Mucosa of descending colon (tissue), 3 donors: ENCODE measurements around the gene TCAP. TPM values are rescaled to one million over a fixed set of nuclear protein-coding genes. Genes with fewer than 3 reads are reported as not detected.
A peak's percentile ranks its signal among the peaks of the same experiment; 100 is the strongest.

ENCODE experiments used
- ATAC-seq: fragments of 200-7000 bp; cut with Tn5 transposase; one replicate; pipeline ENCODE4 v1.9.1; 2020; ENCODE audit warnings: mild to moderate bottlenecking, moderate library complexity
- DNase-seq, 3 donors: peaks; one replicate each; pipeline ENCODE4 v3.0.0-alpha.2; 2020
- H3K36me3 ChIP-seq: fragments of 200-600 bp; one replicate; pipeline ENCODE4 v1.8.0; 2021; ENCODE audit warnings: low read depth, mild to moderate bottlenecking
- H3K4me1 ChIP-seq: fragments of 200-600 bp; one replicate; pipeline ENCODE4 v1.8.0; 2021; ENCODE audit warnings: low read depth, mild to moderate bottlenecking
- H3K4me3 ChIP-seq: fragments of 200-600 bp; one replicate; pipeline ENCODE4 v1.8.0; 2021; ENCODE audit warnings: mild to moderate bottlenecking
- H3K9me3 ChIP-seq: fragments of 200-600 bp; one replicate; pipeline ENCODE4 v1.8.0; 2021; ENCODE audit warnings: mild to moderate bottlenecking
- intact Hi-C, 2 donors: fragments of 100-400 bp; cut with DNase I in 1 of 2; cut with micrococcal nuclease in 1 of 2; formaldehyde crosslinking; loops; one replicate each; pipeline versions ENCODE4 v1.11.0 to v1.11.1; 2022; cut with DNase I, micrococcal nuclease
- total RNA-seq, 3 donors: library from RNA; stranded (reverse); fragmentation: NEBNext Ultra II Directional in 2 of 3; extraction: Animal tissue kit (Norgen Biotek cat#: 25700) in 2 of 3; gene quantifications; one replicate each; pipeline versions ENCODE4 v1.2.1 to v1.2.4, GENCODE V29; 2021 to 2023
- TF ChIP-seq, protein P1 (sequence below): fragments of 200-600 bp; IDR thresholded peaks from one replicate; pipeline ENCODE4 v1.8.0; 2022; ENCODE audit warnings: antibody characterized with exemption, mild to moderate bottlenecking
- donor health status: DM: no; HTN: no; CAD: no; lungs with moderate emphysema.
- donor health status: DM: no; HTN: no; CAD: no.
- donor health status: DM: no; HTN: yes; CAD: no.

Gene TCAP
- total RNA-seq, 3 donors from 2014 or later = 0.96 to 3.4 (median 1.5) TPM

DNA sequence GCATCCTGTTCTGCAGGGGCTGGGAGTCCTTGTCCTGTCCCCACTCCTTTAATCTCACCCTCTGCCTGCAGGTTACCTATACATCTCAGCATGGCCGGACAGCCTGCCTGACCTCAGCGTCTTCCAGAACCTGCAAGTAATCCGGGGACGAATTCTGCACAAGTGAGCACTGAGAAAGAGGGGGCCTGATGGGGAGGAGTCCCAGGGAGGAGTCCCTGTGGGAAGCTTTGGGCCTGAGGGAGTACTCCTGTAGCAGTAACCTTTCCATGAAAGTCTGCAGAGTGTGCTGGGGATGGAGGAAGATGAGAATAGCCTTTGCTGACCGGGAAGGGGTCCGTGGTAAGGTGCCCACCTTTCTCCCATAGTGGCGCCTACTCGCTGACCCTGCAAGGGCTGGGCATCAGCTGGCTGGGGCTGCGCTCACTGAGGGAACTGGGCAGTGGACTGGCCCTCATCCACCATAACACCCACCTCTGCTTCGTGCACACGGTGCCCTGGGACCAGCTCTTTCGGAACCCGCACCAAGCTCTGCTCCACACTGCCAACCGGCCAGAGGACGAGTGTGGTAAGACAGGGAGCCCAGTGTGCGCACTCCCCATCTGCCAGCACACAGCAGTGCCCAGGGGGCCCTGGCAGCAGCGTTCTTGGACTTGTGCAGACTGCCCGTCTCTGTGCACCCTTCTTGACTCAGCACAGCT is 50.4 kb downstream of the TCAP start:
- Histone ChIP-seq H3K4me3 (no peak overlapping the region), H3K9me3 (no peaks in the 10 kb centered on the region), H3K4me1 (peaks cover 22% of the 10 kb centered on the region), H3K36me3 (peaks cover 4% of the 10 kb centered on the region)
- intact Hi-C loops = no loop called here
- DNase-seq = peak in 1 of 3 donors; percentile 51
- no peak for ATAC-seq
- TF ChIP-seq, protein P1, sequence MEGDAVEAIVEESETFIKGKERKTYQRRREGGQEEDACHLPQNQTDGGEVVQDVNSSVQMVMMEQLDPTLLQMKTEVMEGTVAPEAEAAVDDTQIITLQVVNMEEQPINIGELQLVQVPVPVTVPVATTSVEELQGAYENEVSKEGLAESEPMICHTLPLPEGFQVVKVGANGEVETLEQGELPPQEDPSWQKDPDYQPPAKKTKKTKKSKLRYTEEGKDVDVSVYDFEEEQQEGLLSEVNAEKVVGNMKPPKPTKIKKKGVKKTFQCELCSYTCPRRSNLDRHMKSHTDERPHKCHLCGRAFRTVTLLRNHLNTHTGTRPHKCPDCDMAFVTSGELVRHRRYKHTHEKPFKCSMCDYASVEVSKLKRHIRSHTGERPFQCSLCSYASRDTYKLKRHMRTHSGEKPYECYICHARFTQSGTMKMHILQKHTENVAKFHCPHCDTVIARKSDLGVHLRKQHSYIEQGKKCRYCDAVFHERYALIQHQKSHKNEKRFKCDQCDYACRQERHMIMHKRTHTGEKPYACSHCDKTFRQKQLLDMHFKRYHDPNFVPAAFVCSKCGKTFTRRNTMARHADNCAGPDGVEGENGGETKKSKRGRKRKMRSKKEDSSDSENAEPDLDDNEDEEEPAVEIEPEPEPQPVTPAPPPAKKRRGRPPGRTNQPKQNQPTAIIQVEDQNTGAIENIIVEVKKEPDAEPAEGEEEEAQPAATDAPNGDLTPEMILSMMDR = no peak

Other genes starting within 250 kb of the TCAP start
- 10 to 100 TPM; 23.8 to 36.4 (median 27.6) TPM for gene MED1, start 214.1 kb upstream of the TCAP start, total RNA-seq
- gene CDK12, start 203.9 kb upstream of the TCAP start, total RNA-seq = 10 to 100 TPM; 49.3 to 59.7 (median 58.4) TPM
- under 1 TPM in 1 of 3 donors, not detected in 2; 0.05 TPM for gene NEUROD2, start 57.4 kb upstream of the TCAP start, total RNA-seq
- gene PPP1R1B, start 38.4 kb upstream of the TCAP start, total RNA-seq = 100 to 1,000 TPM; 108 to 362 (median 356) TPM
- gene STARD3, start 28.2 kb upstream of the TCAP start, total RNA-seq = 10 to 100 TPM; 36.1 to 58.8 (median 57.6) TPM
- 1 to 10 TPM in 2 of 3 donors, under 1 TPM in 1; 0.23 to 2.0 (median 1.5) TPM for gene PNMT, start 3.1 kb downstream of the TCAP start, total RNA-seq
- 10 to 100 TPM; 27.7 to 74.6 (median 47.9) TPM for gene PGAP3, start 22.7 kb downstream of the TCAP start, total RNA-seq
- 100 to 1,000 TPM; 104 to 284 (median 161) TPM for gene ERBB2, start 34.7 kb downstream of the TCAP start, total RNA-seq
- gene MIEN1, start 65.2 kb downstream of the TCAP start, total RNA-seq = 10 to 100 TPM; 63.2 to 84.3 (median 67.1) TPM
- gene GRB7, start 72.6 kb downstream of the TCAP start, total RNA-seq = 10 to 100 TPM; 13.6 to 49.0 (median 28.0) TPM
- gene IKZF3, start 199.0 kb downstream of the TCAP start, total RNA-seq = 1 to 10 TPM; 3.5 to 5.3 (median 4.6) TPM
- gene ZPBP2, start 202.9 kb downstream of the TCAP start, total RNA-seq = not detected